ENCODE measurements around the gene BCO1.
"Not testable (repeated sequence)": the region's sequence is repeated elsewhere in the genome, so short reads cannot be mapped to it uniquely, and the experiment has no call there.

BCO1 gene

DNA sequence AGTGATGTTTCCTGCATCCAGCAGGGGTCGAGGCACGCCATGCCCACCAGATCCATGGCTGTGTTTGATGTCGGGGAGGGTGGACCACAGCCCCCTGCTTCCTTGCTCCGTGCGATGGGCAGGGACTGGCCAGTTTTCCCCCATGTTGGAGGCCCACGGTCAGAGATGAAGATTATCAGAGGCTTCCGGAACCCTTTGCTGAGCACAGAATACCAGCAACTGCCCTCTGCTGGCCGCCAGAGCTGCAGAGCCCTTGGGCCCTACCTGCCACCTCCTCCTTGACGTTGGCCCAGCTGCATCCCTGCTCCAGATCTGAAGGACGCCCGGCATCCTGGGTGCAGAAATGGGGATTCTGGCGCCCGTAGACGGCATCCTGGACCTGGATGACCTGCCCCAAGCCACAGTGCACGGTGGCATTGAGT is 23.7 kb upstream of the BCO1 start:
- Histone ChIP-seq H3K4me3 (ENCODE audit: low read length) (no peak overlapping the region), H3K27me3 (ENCODE audit: control insufficient read depth, insufficient read depth, low read length) (peaks cover 12% of the 10 kb centered on the region), H3K4me1 (ENCODE audit: control insufficient read depth, insufficient read depth, low read length) (no peaks in the 10 kb centered on the region), H3K36me3 (ENCODE audit: insufficient read depth, low read length) (no peaks in the 10 kb centered on the region), H3K4me2 (ENCODE audit: low read length) (no peak overlapping the region), H3K9me3 (replicated peaks; ENCODE audit: low read length) (no peaks in the 10 kb centered on the region), H3K9ac (ENCODE audit: low read depth, low read length) (no peak overlapping the region)

DNA sequence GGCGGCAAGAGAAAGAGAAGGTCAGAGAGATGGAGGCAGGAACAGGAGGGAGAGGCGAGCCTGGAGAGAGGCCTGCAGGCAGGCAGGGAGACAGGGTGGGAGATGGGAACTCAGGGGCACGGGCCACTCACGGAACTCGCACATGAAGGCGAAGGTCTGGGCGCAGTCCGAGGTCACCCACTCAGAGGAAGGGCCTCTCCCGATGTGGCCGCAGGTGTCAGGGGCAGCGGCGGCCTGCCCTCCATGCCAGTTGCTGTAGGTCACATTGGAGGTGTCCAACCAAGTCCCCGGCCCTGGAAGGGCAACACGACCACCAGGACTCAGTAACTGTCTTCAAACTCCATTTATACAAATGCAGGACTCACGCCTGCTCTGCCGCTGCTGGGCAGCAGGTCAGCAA is 22.4 kb upstream of the BCO1 start:
- no peak overlapping the region for H3K4me3 ChIP-seq (ENCODE audit: low read length)
- peaks cover 15% of the 10 kb centered on the region for H3K27me3 ChIP-seq (ENCODE audit: control insufficient read depth, insufficient read depth, low read length)
- H3K9ac ChIP-seq (ENCODE audit: low read depth, low read length): no peak overlapping the region
- no peak overlapping the region for H3K4me2 ChIP-seq (ENCODE audit: low read length)
- no peaks in the 10 kb centered on the region for H3K4me1 ChIP-seq (ENCODE audit: control insufficient read depth, insufficient read depth, low read length)
- no peaks in the 10 kb centered on the region for H3K9me3 ChIP-seq (replicated peaks; ENCODE audit: low read length)
- H3K36me3 ChIP-seq (ENCODE audit: insufficient read depth, low read length): no peaks in the 10 kb centered on the region

DNA sequence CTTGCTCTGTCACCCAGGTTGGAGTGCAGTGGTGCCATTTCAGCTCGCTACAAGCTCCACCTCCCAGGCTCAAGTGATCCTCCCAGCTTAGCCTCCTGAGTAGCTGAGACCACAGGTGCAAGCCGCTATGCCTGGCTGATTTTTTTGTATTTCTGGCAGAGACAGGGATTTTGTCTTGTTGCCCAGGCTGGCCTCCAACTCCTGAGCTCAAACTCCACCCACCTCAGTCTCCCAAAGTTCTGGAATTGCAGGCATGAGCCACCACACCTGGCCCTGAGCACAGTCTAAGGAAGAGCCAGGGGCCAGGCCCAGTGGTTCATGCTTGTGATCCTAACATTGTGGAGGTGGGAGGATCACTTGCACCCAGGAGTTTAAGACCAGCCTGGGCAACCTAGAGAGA is 21.8 kb upstream of the BCO1 start:
- no peaks in the 10 kb centered on the region for H3K4me1 ChIP-seq (ENCODE audit: control insufficient read depth, insufficient read depth, low read length)
- H3K36me3 ChIP-seq (ENCODE audit: insufficient read depth, low read length): no peaks in the 10 kb centered on the region
- no peaks in the 10 kb centered on the region for H3K9me3 ChIP-seq (replicated peaks; ENCODE audit: low read length)
- H3K4me2 ChIP-seq (ENCODE audit: low read length): no peak overlapping the region
- H3K4me3 ChIP-seq (ENCODE audit: low read length): no peak overlapping the region
- H3K9ac ChIP-seq (ENCODE audit: low read depth, low read length): no peak overlapping the region
- H3K27me3 ChIP-seq (ENCODE audit: control insufficient read depth, insufficient read depth, low read length): peaks cover 11% of the 10 kb centered on the region

DNA sequence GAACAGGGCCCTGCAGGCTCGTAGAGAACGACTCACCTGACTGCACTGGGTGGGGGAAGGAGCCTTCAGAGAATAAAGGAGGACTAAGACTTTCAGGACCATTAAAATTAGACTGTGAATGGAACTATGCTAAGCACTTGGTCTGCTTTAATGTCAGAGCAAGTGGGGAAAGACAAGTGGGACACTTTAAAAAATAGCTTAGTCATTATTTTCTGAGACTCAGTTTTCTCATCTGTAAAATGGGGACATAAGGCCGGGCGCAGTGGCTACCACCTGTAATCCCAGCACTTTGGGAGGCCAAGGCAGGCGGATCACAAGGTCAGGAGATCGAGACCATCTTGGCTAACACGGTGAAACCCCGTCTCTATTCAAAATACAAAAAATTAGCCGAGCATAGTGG is 19.3 kb upstream of the BCO1 start:
- Histone ChIP-seq H3K9me3 (replicated peaks; ENCODE audit: low read length) (no peaks in the 10 kb centered on the region), H3K4me2 (ENCODE audit: low read length) (no peak overlapping the region), H3K36me3 (ENCODE audit: insufficient read depth, low read length) (no peaks in the 10 kb centered on the region), H3K9ac (ENCODE audit: low read depth, low read length) (no peak overlapping the region), H3K4me1 (ENCODE audit: control insufficient read depth, insufficient read depth, low read length) (no peaks in the 10 kb centered on the region), H3K27me3 (ENCODE audit: control insufficient read depth, insufficient read depth, low read length) (peaks cover 4% of the 10 kb centered on the region), H3K4me3 (ENCODE audit: low read length) (no peak overlapping the region)

DNA sequence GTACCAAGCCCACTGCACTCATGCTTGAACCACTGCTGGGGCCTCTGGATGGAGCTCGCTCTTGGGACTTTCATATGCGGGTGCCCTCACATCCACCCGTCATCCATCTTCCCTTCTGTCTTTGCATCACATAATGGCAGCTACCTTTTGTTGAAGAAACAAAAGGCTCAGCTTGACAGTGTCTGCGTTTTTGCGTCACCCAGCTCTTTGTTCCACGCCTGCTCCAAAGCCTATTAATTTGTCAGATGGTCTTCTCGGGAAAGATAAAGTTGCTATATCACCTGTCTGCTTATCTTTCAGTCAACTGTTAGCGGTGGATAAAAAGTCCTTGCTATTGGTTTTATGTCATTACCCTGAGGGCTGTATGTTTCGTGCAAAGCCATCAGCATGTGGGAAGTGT is 18.1 kb upstream of the BCO1 start:
- Histone ChIP-seq H3K4me3 (ENCODE audit: low read length) (no peak overlapping the region), H3K27me3 (ENCODE audit: control insufficient read depth, insufficient read depth, low read length) (peaks cover 11% of the 10 kb centered on the region), H3K36me3 (ENCODE audit: insufficient read depth, low read length) (no peaks in the 10 kb centered on the region), H3K4me1 (ENCODE audit: control insufficient read depth, insufficient read depth, low read length) (no peaks in the 10 kb centered on the region), H3K4me2 (ENCODE audit: low read length) (no peak overlapping the region), H3K9me3 (replicated peaks; ENCODE audit: low read length) (no peaks in the 10 kb centered on the region), H3K9ac (ENCODE audit: low read depth, low read length) (no peak overlapping the region)

DNA sequence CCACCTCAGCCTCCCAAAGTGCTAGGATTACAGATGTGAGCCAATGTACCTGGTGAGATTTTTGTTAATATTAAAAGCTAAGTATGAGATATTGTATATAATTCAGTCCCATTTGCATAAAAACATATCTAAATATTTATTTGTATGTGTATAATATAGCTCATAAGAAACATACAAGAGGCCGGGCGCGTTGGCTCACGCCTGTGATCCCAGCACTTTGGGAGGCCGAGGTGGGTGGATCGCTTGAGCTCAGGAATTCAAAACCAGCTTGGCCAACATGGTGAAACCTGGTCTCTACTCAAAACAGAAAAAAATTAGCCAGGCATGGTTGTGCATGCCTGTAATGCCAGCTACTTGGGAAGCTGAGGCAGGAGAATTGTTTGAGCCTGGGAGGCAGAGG is 16.8 kb upstream of the BCO1 start:
- no peaks in the 10 kb centered on the region for H3K9me3 ChIP-seq (replicated peaks; ENCODE audit: low read length)
- H3K4me2 ChIP-seq (ENCODE audit: low read length): no peak overlapping the region
- H3K4me3 ChIP-seq (ENCODE audit: low read length): no peak overlapping the region
- no peak overlapping the region for H3K9ac ChIP-seq (ENCODE audit: low read depth, low read length)
- H3K4me1 ChIP-seq (ENCODE audit: control insufficient read depth, insufficient read depth, low read length): no peaks in the 10 kb centered on the region
- H3K27me3 ChIP-seq (ENCODE audit: control insufficient read depth, insufficient read depth, low read length): peaks cover 11% of the 10 kb centered on the region
- no peaks in the 10 kb centered on the region for H3K36me3 ChIP-seq (ENCODE audit: insufficient read depth, low read length)

DNA sequence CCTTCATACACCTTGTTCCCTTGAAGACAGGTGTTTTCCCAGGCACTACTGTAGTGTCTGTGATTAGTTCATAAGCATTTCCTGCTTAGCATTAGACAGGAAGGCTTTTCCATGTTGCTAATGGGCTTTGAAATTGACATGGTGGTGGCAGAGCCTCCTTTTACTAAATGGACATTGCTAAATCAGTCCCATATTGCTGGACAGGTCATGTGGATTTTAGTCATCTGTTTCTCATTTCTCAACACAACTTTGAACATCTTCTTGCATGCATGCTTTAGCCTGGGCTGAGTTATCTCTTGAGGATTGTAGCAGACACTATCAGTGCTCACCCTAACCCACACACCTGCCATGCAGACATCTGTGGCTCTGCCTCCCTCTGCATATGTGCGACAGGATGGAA is 13.7 kb upstream of the BCO1 start:
- Histone ChIP-seq H3K36me3 (ENCODE audit: insufficient read depth, low read length) (no peaks in the 10 kb centered on the region), H3K4me3 (ENCODE audit: low read length) (no peak overlapping the region), H3K9ac (ENCODE audit: low read depth, low read length) (no peak overlapping the region), H3K27me3 (ENCODE audit: control insufficient read depth, insufficient read depth, low read length) (peaks cover 21% of the 10 kb centered on the region), H3K9me3 (replicated peaks; ENCODE audit: low read length) (no peaks in the 10 kb centered on the region), H3K4me2 (ENCODE audit: low read length) (no peak overlapping the region), H3K4me1 (ENCODE audit: control insufficient read depth, insufficient read depth, low read length) (no peaks in the 10 kb centered on the region)

DNA sequence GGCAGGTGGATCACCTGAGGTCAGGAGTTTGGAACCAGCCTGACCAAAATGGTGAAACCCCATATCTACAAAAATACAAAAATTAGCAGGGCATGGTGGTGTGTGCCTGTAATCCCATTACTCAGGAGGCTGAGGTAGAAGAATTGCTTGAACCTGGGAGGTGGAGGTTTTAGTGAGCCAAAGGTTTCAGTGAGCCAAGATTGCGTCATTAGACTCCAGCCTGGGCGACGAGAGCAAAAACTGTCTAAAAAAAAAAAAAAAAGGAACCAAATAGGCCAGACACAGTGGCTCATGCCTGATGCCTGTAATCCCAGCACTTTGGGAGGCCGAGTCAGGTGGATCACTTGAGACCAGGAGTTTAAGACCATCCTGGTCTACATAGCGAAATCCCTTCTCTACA is 12.8 kb upstream of the BCO1 start:
- H3K9me3 ChIP-seq (replicated peaks; ENCODE audit: low read length); H3K4me1 ChIP-seq (ENCODE audit: control insufficient read depth, insufficient read depth, low read length); H3K4me3 ChIP-seq (ENCODE audit: low read length); H3K9ac ChIP-seq (ENCODE audit: low read depth, low read length); H3K4me2 ChIP-seq (ENCODE audit: low read length); H3K36me3 ChIP-seq (ENCODE audit: insufficient read depth, low read length): not testable (repeated sequence)
- H3K27me3 ChIP-seq (ENCODE audit: control insufficient read depth, insufficient read depth, low read length): peaks cover 25% of the 10 kb centered on the region

DNA sequence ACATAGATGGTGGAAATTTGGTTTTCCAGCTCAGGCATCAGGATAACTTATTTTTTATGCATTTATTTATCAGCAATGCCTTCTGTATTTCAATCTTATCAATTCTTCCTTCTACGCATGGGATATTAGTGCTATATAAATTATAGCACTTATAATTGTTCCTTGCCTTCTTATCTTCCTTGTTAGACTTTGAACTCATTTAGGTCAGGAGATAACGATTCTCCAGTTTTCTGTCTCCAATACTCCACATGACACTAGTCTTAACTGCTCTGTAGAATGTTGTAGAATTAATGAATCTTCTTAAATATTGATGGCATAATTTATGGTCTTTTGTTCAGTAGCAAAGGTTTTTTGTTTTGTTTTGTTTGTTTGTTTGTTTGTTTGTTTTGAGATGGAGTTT is 10.7 kb upstream of the BCO1 start:
- Histone ChIP-seq H3K36me3 (ENCODE audit: insufficient read depth, low read length) (no peaks in the 10 kb centered on the region), H3K9me3 (replicated peaks; ENCODE audit: low read length) (no peaks in the 10 kb centered on the region), H3K4me3 (ENCODE audit: low read length) (no peak overlapping the region), H3K27me3 (ENCODE audit: control insufficient read depth, insufficient read depth, low read length) (peaks cover 39% of the 10 kb centered on the region), H3K9ac (ENCODE audit: low read depth, low read length) (no peak overlapping the region), H3K4me2 (ENCODE audit: low read length) (no peak overlapping the region), H3K4me1 (ENCODE audit: control insufficient read depth, insufficient read depth, low read length) (no peaks in the 10 kb centered on the region)

DNA sequence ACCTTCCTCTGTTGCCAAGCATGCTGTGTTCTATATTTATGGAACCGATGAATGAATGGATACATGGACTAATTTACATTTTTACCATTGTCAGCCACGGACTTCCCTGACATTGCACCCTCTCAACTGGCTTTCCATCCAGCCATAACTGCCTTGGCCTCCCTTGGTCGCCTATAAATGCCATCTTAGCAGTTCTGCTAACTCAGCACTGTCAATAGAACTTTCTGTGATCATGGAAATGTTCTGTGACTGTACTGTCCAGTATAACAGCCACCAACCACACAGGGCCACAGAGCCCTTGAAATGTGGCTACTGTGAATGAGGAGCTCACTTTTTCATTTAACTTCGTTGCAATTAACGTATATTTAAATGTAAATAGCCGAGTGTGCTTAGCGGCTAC is 8.7 kb upstream of the BCO1 start:
- no peak overlapping the region for H3K4me3 ChIP-seq (ENCODE audit: low read length)
- no peaks in the 10 kb centered on the region for H3K36me3 ChIP-seq (ENCODE audit: insufficient read depth, low read length)
- peaks cover 36% of the 10 kb centered on the region for H3K27me3 ChIP-seq (ENCODE audit: control insufficient read depth, insufficient read depth, low read length)
- no peak overlapping the region for H3K4me2 ChIP-seq (ENCODE audit: low read length)
- H3K9ac ChIP-seq (ENCODE audit: low read depth, low read length): no peak overlapping the region
- H3K4me1 ChIP-seq (ENCODE audit: control insufficient read depth, insufficient read depth, low read length): no peaks in the 10 kb centered on the region
- no peaks in the 10 kb centered on the region for H3K9me3 ChIP-seq (replicated peaks; ENCODE audit: low read length)

DNA sequence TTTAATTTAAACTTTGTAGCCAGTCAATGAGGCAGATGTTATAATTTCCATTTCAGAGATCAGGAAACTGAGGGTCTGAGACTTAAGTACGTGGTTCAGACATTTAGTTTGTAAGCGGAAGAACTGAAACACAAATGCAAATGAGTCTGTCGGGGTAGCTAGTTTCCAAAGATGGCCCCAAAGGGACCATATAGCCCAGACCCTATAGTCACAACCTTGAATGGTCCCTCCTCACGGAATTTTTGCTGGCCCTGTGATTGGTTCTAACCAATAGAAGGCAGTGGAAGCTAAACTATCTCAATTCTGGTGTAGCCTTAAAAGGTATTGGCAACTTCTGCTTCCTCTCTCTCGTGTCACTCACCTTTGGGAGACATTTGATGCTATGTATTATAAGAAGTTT is 7.5 kb upstream of the BCO1 start:
- no peaks in the 10 kb centered on the region for H3K36me3 ChIP-seq (ENCODE audit: insufficient read depth, low read length)
- no peaks in the 10 kb centered on the region for H3K9me3 ChIP-seq (replicated peaks; ENCODE audit: low read length)
- H3K4me2 ChIP-seq (ENCODE audit: low read length): no peak overlapping the region
- no peak overlapping the region for H3K4me3 ChIP-seq (ENCODE audit: low read length)
- H3K9ac ChIP-seq (ENCODE audit: low read depth, low read length): no peak overlapping the region
- H3K4me1 ChIP-seq (ENCODE audit: control insufficient read depth, insufficient read depth, low read length): no peaks in the 10 kb centered on the region
- peaks cover 37% of the 10 kb centered on the region for H3K27me3 ChIP-seq (ENCODE audit: control insufficient read depth, insufficient read depth, low read length)

DNA sequence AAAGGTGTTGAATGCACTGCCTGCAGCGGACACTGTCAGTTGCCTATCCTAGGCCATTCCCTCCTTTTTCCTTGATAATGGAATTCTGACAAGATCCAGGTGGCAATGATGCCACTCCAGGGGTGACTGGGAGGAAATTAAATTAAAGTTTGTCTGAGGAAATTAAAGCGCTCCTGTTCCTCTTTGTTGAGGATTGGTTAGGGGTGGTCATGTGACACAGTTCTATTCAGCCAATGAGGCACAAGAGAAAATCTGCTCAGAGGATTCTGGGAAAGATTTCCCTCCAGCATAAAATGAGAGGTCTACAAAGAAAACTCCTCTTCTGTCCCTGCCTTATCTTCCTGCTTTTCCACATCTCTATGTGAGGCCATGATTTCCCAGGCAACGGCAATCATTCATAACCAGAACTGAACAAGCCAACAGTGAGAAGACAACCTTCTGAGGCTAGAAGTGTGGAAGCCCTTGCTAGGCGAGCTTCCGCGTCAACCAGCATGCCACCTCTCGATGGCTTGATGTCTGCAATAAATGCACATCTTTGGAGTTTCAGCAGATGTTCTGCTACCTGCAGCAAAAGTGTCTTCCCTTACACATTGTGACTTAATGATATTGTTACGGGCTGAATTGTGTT is 5.6 kb upstream of the BCO1 start:
- no peaks in the 10 kb centered on the region for H3K9me3 ChIP-seq (replicated peaks; ENCODE audit: low read length)
- no peak overlapping the region for H3K9ac ChIP-seq (ENCODE audit: low read depth, low read length)
- H3K4me1 ChIP-seq (ENCODE audit: control insufficient read depth, insufficient read depth, low read length): peaks cover 5% of the 10 kb centered on the region
- H3K4me3 ChIP-seq (ENCODE audit: low read length): no peak overlapping the region
- H3K27me3 ChIP-seq (ENCODE audit: control insufficient read depth, insufficient read depth, low read length): peaks cover 39% of the 10 kb centered on the region
- no peak overlapping the region for H3K4me2 ChIP-seq (ENCODE audit: low read length)
- no peaks in the 10 kb centered on the region for H3K36me3 ChIP-seq (ENCODE audit: insufficient read depth, low read length)
